K562 (cell line): ENCODE measurements around the gene CREG2.

ENCODE experiments used
- EZH2 ChIP-seq: IDR thresholded peaks from 2 replicates; pipeline ENCODE4 v1.6.1; 2012; ENCODE audit warnings: low read depth, mild to moderate bottlenecking, inconsistent platforms, low read length, borderline replicate concordance
- GATA2 ChIP-seq: sonication (generic); formaldehyde crosslinking; IDR thresholded peaks from 2 replicates; pipeline ENCODE4 v1.4.0; 2020; ENCODE audit warnings: mild to moderate bottlenecking, missing genetic modification reagents
- MCM5 ChIP-seq: fragments of 450-650 bp; IDR thresholded peaks from 2 replicates; pipeline ENCODE4 v1.6.1; 2016; ENCODE audit warnings: low read depth
- POLR2A ChIP-seq: fragments of 450-650 bp; conservative IDR thresholded peaks from 2 replicates; pipeline ENCODE4 v1.6.1; 2016
- PRPF4 ChIP-seq: fragments of 200-400 bp; formaldehyde crosslinking; IDR thresholded peaks from one replicate; pipeline ENCODE4 v1.6.1; 2017; ENCODE audit warnings: low read length, low read depth, mild to moderate bottlenecking; ENCODE audit not compliant: insufficient read depth, poor library complexity, severe bottlenecking

DNA sequence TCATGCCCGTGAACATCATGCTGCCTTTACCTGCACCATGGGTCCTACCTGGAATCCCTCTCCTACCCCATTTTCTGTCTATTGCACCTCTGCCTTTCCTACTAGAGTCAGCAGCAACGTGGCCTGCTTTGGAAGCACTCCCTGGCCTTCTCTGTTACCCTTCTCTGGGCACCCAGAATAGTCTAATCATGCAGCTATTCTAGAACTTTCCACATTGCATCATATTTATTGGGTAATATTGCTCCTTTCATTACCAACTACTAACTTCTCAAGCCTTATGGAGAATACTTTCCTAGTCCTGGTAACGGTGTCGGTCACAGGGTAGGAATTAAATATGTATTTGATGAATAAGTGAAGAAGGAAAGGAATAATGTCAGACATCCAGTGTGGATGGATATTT lies 33.3 kb upstream of the CREG2 start:
- TF ChIP-seq EZH2 (no peak), POLR2A (no peak), PRPF4 (no peak), MCM5 (no peak), GATA2 (no peak)
